Measurements from ENCODE around the gene KRT33B.

Gene KRT33B

DNA sequence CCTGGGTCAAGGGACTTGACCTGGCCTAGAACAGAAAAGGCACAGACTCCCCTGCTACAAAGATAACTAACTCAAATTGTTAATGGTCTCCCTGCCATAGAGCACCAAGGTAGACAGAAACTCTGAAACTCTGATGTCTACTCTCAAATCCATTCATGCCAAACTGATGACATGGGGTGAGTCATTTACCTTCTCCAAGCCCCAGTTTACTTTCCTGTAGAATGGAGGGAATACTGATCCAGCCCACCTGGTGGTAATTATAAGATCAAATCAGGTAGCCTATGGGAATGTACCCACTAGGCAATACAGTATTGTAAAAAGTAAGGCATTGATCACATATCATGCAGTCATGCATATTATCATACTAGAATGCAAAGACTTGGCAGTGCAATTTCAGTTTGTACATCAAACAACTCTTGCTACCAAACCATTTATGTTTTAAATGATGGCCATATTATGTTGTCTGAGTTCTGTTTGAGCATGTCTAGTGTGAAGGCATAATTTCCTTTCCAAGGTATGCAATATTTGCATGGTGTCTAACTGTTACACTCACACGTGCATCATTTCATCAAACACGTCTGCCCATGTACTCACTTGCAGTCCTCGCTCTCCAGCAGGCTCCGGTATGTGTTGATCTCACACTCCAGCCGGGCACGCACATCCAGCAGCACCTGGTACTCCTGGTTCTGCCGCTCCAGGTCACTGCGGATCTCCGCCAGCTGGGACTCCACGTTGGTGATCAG lies 24.8 kb upstream of the KRT33B start:
- no peaks in the 10 kb centered on the region for H4K20me1 ChIP-seq (ENCODE audit: insufficient read depth, low read length)

DNA sequence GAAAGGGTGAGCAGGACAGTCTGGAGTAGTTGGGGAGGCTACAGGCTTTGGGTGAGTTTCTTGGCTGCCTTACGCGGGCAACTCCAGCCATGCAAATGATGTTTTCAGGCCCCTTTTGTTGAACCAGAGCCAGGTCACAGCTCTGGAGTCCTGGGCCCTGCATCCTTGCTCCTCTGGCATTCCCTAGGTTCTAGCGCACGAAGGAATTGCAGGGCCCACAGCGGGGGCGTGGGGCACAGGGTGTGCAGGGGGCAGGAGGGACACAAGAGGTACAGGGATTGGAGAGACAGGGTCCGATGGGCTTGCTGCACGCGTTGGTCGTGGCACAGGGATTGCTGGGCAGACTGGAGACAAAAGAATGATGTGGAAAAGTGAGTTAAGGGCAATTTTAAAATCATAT lies 24.2 kb upstream of the KRT33B start:
- Histone ChIP-seq H2AFZ (ENCODE audit: low read length) (no peak overlapping the region), H3K36me3 (replicated peaks; ENCODE audit: insufficient read depth, low read length) (no peaks in the 10 kb centered on the region), H3K4me2 (ENCODE audit: low read depth, low read length) (no peak overlapping the region), H3K4me1 (ENCODE audit: low read length) (no peaks in the 10 kb centered on the region), H3K9me3 (replicated peaks; ENCODE audit: insufficient read depth, low read length) (no peaks in the 10 kb centered on the region), H3K4me3 (ENCODE audit: low read length) (no peak overlapping the region), H3K27ac (ENCODE audit: low read length) (no peak overlapping the region), H3K27me3 (replicated peaks; ENCODE audit: insufficient read depth, low read length) (0 out of 2 replicates have a peak, but pooled peaks cover 4% of the 10 kb centered on the region), H3K79me2 (ENCODE audit: low read length) (no peaks in the 10 kb centered on the region), H3K9ac (ENCODE audit: low read length) (no peak overlapping the region), H3F3A (ENCODE audit: insufficient read depth, low read length) (no peaks in the 10 kb centered on the region), H4K20me1 (ENCODE audit: insufficient read depth, low read length) (no peaks in the 10 kb centered on the region), H3K9me2 (replicated peaks; ENCODE audit: insufficient read depth, low read length) (no peaks in the 10 kb centered on the region)
- DNase-seq: no peak
- TF ChIP-seq, protein P1, sequence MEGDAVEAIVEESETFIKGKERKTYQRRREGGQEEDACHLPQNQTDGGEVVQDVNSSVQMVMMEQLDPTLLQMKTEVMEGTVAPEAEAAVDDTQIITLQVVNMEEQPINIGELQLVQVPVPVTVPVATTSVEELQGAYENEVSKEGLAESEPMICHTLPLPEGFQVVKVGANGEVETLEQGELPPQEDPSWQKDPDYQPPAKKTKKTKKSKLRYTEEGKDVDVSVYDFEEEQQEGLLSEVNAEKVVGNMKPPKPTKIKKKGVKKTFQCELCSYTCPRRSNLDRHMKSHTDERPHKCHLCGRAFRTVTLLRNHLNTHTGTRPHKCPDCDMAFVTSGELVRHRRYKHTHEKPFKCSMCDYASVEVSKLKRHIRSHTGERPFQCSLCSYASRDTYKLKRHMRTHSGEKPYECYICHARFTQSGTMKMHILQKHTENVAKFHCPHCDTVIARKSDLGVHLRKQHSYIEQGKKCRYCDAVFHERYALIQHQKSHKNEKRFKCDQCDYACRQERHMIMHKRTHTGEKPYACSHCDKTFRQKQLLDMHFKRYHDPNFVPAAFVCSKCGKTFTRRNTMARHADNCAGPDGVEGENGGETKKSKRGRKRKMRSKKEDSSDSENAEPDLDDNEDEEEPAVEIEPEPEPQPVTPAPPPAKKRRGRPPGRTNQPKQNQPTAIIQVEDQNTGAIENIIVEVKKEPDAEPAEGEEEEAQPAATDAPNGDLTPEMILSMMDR (IDR thresholded peaks at IDR 0.05; ENCODE audit: low read length): no peak
- TF ChIP-seq EZH2 (optimal IDR thresholded peaks at IDR 0.05; ENCODE audit: low read depth, low read length): no peak
- TF ChIP-seq EZH2phosphoT487 (IDR thresholded peaks at IDR 0.05; ENCODE audit: low read length): no peak

More for the DNA sequence above, 24.8 kb upstream of the KRT33B start:
- Histone ChIP-seq H3K27me3 (replicated peaks; ENCODE audit: insufficient read depth, low read length) (0 out of 2 replicates have a peak, but pooled peaks cover 4% of the 10 kb centered on the region), H3K9me3 (replicated peaks; ENCODE audit: insufficient read depth, low read length) (no peaks in the 10 kb centered on the region), H3K79me2 (ENCODE audit: low read length) (no peaks in the 10 kb centered on the region), H3K4me3 (ENCODE audit: low read length) (no peak overlapping the region), H3K9me2 (replicated peaks; ENCODE audit: insufficient read depth, low read length) (no peaks in the 10 kb centered on the region), H3F3A (ENCODE audit: insufficient read depth, low read length) (no peaks in the 10 kb centered on the region), H3K36me3 (replicated peaks; ENCODE audit: insufficient read depth, low read length) (no peaks in the 10 kb centered on the region), H3K9ac (ENCODE audit: low read length) (no peak overlapping the region), H3K4me2 (ENCODE audit: low read depth, low read length) (no peak overlapping the region), H3K27ac (ENCODE audit: low read length) (no peak overlapping the region), H3K4me1 (ENCODE audit: low read length) (no peaks in the 10 kb centered on the region), H2AFZ (ENCODE audit: low read length) (no peak overlapping the region)
- no peak for DNase-seq
- no peak for TF ChIP-seq EZH2 (optimal IDR thresholded peaks at IDR 0.05; ENCODE audit: low read depth, low read length)
- TF ChIP-seq, protein P1 (IDR thresholded peaks at IDR 0.05; ENCODE audit: low read length): no peak
- TF ChIP-seq EZH2phosphoT487 (IDR thresholded peaks at IDR 0.05; ENCODE audit: low read length): no peak

DNA sequence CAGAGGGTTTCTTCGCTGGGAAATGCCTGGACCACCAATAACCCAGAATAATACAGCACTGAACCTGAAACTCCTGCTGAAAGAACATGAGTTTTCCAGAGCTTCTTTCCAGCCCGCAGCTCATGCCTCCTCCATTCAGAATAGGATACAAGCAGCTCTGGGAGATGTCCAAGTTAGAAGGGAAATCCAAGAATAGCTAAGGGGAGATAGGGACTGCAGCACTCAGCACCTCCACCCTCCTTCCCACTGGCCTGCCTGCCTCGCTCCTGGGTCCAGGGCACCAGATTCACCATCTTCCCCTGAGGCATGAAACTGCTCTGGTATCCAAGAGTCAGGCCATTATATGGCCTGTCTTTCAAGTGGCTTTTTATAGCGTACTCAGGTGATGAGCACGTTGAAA lies 23.7 kb upstream of the KRT33B start:
- Histone ChIP-seq H3K9ac (ENCODE audit: low read length) (no peak overlapping the region), H3F3A (ENCODE audit: insufficient read depth, low read length) (no peaks in the 10 kb centered on the region), H3K9me2 (replicated peaks; ENCODE audit: insufficient read depth, low read length) (no peaks in the 10 kb centered on the region)

More for the DNA sequence above, 23.7 kb upstream of the KRT33B start:
- H3K27ac ChIP-seq (ENCODE audit: low read length): no peak overlapping the region
- no peaks in the 10 kb centered on the region for H3K36me3 ChIP-seq (replicated peaks; ENCODE audit: insufficient read depth, low read length)
- H3K9me3 ChIP-seq (replicated peaks; ENCODE audit: insufficient read depth, low read length): no peaks in the 10 kb centered on the region
- no peaks in the 10 kb centered on the region for H3K4me1 ChIP-seq (ENCODE audit: low read length)
- DNase-seq: no peak
- no peaks in the 10 kb centered on the region for H4K20me1 ChIP-seq (ENCODE audit: insufficient read depth, low read length)
- no peak overlapping the region for H2AFZ ChIP-seq (ENCODE audit: low read length)
- no peaks in the 10 kb centered on the region for H3K79me2 ChIP-seq (ENCODE audit: low read length)
- TF ChIP-seq EZH2 (optimal IDR thresholded peaks at IDR 0.05; ENCODE audit: low read depth, low read length) (no peak), EZH2phosphoT487 (IDR thresholded peaks at IDR 0.05; ENCODE audit: low read length) (no peak)
- TF ChIP-seq, protein P1 (IDR thresholded peaks at IDR 0.05; ENCODE audit: low read length): no peak
- no peak overlapping the region for H3K4me2 ChIP-seq (ENCODE audit: low read depth, low read length)
- H3K27me3 ChIP-seq (replicated peaks; ENCODE audit: insufficient read depth, low read length): 0 out of 2 replicates have a peak, but pooled peaks cover 4% of the 10 kb centered on the region
- H3K4me3 ChIP-seq (ENCODE audit: low read length): no peak overlapping the region
